Activated naive CD4-positive, alpha-beta T cell treated with anti-CD3 and anti-CD28 coated beads, Interleukin-2, amount 50 U/mL, for 72 hours (primary cell): ENCODE measurements around the gene GTF2A1. TPM values are rescaled to one million over a fixed set of nuclear protein-coding genes. Genes with fewer than 3 reads are reported as not detected.

Experiments used
- ATAC-seq, 2 donors: fragments of 150-1000 bp; cut with Tn5 transposase; 2 replicates each; pipeline ENCODE4 v1.10.0; 2021; ENCODE audit warnings: mild to moderate bottlenecking in 2 of 2, moderate library complexity in 2 of 2
- DNase-seq, 2 donors: peaks; one replicate each; pipeline ENCODE4 v3.0.0; 2021 to 2022; ENCODE audit warnings: low spot score in 2 of 2
- H3K27ac Mint-ChIP-seq, 2 donors: one replicate each; pipeline ENCODE4 v1.8.0; 2022; ENCODE audit warnings: mild to moderate bottlenecking in 2 of 2, mixed read lengths in 2 of 2
- H3K36me3 Mint-ChIP-seq, 2 donors: one replicate each; pipeline ENCODE4 v1.8.0; 2022; ENCODE audit warnings: mixed read lengths in 2 of 2
- H3K9me3 Mint-ChIP-seq, 2 donors: one replicate each; pipeline ENCODE4 v1.8.0; 2022; ENCODE audit warnings: mixed read lengths in 2 of 2
- total RNA-seq, 2 donors: library from RNA; stranded (reverse); gene quantifications; one replicate each; pipeline ENCODE4 v1.2.3, GENCODE V29; 2022

The GTF2A1 gene
- total RNA-seq, 2 donors from 2014 or later, result 38.7 to 57.9 TPM

DNA sequence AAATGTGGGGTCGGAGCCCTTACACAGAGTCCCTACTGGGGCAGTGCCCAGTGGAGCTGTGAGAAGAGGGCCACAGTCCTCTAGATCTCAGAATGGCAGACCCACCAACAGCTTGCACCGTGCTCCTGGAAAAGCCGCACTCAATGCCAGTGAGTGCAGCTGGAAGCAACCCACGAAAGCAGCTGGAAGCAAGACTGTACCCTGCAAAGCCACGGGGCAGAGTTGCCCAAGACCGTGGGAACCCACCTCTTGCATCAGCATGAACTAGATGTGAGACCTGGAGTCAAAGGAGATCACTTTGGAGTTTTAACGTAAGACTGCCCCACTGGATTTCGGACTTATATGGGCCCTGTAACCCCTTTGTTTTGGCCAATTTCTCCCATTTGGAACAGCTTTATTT lies 12.3 kb downstream of the GTF2A1 start:
- H3K27ac Mint-ChIP-seq, result no peak overlapping the region
- no peaks in the 10 kb centered on the region for H3K9me3 Mint-ChIP-seq
- ATAC-seq (no peak), DNase-seq (no peak)
- peaks cover 0 to 42% of the 10 kb centered on the region in 2 donors for H3K36me3 Mint-ChIP-seq

- Mint-ChIP-seq H3K9me3 (no peaks in the 10 kb centered on the region), H3K27ac (peak overlapping the region in 1 of 2 donors; percentile 26), H3K36me3 (peaks cover 0 to 38% of the 10 kb centered on the region in 2 donors)
- no peak for DNase-seq
- peak; percentile 89 to 95 for ATAC-seq
Measured at GRCh38 chr14:81206115-81206514, 14.6 kb downstream of the GTF2A1 start.

GRCh38 chr14:81205639-81206038 lies 15.1 kb downstream of the GTF2A1 start:
- H3K9me3 Mint-ChIP-seq, result no peaks in the 10 kb centered on the region
- H3K36me3 Mint-ChIP-seq, result peaks cover 0 to 39% of the 10 kb centered on the region in 2 donors
- DNase-seq (no peak), ATAC-seq (peak in 1 of 2 donors; percentile 13)
- H3K27ac Mint-ChIP-seq, result peak overlapping the region in 1 of 2 donors; percentile 26

DNA sequence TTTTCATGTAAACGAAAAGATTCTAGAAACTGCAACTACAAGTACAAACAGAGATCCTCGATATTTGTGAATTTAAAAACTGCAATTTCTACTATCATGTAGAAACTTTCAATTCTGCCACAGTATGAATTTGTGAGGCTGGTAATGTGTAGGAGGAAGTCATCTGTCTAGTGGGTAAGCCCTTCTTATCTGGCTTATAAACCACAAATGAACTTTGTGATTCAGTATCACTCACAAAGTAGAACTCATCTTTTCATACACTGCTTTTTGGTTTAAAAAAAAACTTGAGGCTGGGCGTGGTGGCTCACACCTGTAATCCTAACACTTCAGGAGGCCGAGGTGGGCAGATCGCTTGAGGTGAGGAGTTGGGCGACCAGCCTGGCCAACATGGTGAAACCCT lies 20.7 kb downstream of the GTF2A1 start:
- peak overlapping the region; percentile 50 to 59 for H3K27ac Mint-ChIP-seq
- H3K36me3 Mint-ChIP-seq, result peaks cover 0 to 41% of the 10 kb centered on the region in 2 donors
- DNase-seq, result no peak
- H3K9me3 Mint-ChIP-seq, result no peaks in the 10 kb centered on the region
- ATAC-seq, result peak; percentile 77 to 84

GRCh38 chr14:81199084-81199483 lies 21.7 kb downstream of the GTF2A1 start:
- no peaks in the 10 kb centered on the region for H3K9me3 Mint-ChIP-seq
- no peak for DNase-seq
- peaks cover 5 to 44% of the 10 kb centered on the region in 2 donors for H3K36me3 Mint-ChIP-seq
- no peak overlapping the region for H3K27ac Mint-ChIP-seq
- no peak for ATAC-seq

DNA sequence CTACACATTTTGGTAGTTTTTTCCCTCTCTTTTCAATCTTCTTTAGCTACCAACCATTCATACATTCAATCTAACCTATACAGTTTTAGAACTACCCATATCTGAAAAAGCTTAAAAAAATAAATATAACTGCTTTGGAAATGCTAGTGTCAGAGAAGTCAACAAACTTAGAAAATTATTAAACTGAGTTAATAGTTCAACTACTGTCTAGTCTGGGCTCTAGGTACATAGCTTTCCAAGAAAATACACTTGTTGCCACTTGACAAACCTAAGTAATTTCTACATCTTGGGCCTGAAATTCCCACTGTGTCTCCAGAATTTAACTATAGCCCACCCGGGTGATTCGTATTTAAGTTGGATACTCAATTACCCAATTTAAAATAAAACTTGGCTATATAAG lies 22.1 kb downstream of the GTF2A1 start:
- H3K9me3 Mint-ChIP-seq, result no peaks in the 10 kb centered on the region
- ATAC-seq, result no peak
- H3K36me3 Mint-ChIP-seq, result peaks cover 5 to 40% of the 10 kb centered on the region in 2 donors
- no peak overlapping the region for H3K27ac Mint-ChIP-seq
- DNase-seq, result no peak

GRCh38 chr14:81193924-81194633 lies 26.7 kb downstream of the GTF2A1 start:
- peaks cover 11 to 50% of the 10 kb centered on the region in 2 donors for H3K36me3 Mint-ChIP-seq
- H3K27ac Mint-ChIP-seq, result no peak overlapping the region

DNA sequence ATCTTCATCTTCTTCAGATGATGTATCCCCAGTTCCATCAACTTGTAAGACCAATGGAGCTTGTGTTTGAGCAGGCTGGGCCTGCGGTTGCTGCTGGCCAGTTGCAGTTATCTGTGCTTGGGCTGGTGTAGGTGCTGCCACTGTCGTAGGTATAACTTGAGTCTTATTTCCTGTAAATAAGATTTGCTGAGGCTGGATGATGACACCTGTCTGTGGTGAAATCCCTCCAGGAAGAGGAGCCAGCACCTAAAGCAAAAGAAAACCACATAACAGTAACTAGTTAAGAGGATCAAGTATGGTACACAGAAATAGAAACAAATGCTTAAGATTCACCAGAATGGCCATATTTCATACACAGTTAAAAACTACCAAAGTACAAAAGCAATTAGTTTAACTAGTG lies 28.2 kb downstream of the GTF2A1 start:
- H3K27ac Mint-ChIP-seq, result peak overlapping the region; percentile 65 to 97
- ATAC-seq (peak; percentile 76 to 81), DNase-seq (peak in 1 of 2 donors; percentile 17)
- peaks cover 12 to 60% of the 10 kb centered on the region in 2 donors for H3K36me3 Mint-ChIP-seq
- H3K9me3 Mint-ChIP-seq, result no peaks in the 10 kb centered on the region

More at GRCh38 chr14:81193924-81194633, 26.7 kb downstream of the GTF2A1 start:
- DNase-seq (peak in 1 of 2 donors; percentile 18), ATAC-seq (peak in 1 of 2 donors; percentile 86)
- no peaks in the 10 kb centered on the region for H3K9me3 Mint-ChIP-seq

GRCh38 chr14:81187832-81188522 lies 32.8 kb downstream of the GTF2A1 start:
- H3K36me3 Mint-ChIP-seq, result peaks cover 15 to 51% of the 10 kb centered on the region in 2 donors

DNA sequence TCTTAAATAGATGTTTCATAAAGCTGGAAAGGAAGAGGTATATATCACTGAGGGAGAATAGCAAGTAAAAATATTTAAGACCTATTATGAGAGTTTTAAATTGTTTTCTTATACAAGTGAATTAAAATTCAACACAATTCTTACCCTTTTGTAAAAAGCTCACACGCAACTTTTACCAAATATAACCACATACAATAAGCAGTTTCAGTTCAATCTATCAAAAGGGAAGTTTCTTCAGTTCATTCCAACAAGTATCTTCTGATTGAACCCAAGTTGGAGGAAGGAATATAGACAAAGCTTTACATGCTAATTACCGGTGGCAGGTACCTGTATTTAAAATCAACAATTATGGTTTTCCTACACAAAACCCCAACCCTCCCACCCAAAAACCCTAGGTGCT lies 41.1 kb downstream of the GTF2A1 start:
- no peak overlapping the region for H3K27ac Mint-ChIP-seq
- H3K9me3 Mint-ChIP-seq, result no peaks in the 10 kb centered on the region
- ATAC-seq (no peak), DNase-seq (no peak)
- H3K36me3 Mint-ChIP-seq, result peaks cover 5 to 35% of the 10 kb centered on the region in 2 donors

More at GRCh38 chr14:81187832-81188522, 32.8 kb downstream of the GTF2A1 start:
- Mint-ChIP-seq H3K9me3 (no peaks in the 10 kb centered on the region), H3K27ac (peak overlapping the region in 1 of 2 donors; percentile 79)
- no peak for DNase-seq
- peak in 1 of 2 donors; percentile 47 for ATAC-seq

DNA sequence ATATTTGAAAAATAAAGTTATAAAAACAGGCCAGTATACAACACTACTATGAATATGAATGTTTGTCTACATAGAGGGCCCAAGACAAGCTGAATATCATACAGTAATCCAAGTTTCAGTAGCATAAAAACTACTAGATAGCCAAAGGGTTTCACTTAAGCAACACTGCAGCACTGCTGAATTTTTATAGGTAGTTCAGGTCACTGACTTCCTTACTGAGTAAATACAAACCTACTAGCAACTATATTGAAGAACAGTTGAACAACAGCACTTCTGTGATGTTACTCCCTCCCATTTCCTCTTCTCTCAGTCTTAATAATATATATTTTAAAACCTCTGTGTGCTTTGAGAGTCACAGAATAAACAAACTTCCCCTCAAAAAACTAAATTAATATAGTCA lies 42.7 kb downstream of the GTF2A1 start:
- ATAC-seq, result no peak
- H3K27ac Mint-ChIP-seq, result no peak overlapping the region
- no peaks in the 10 kb centered on the region for H3K9me3 Mint-ChIP-seq
- peaks cover 5 to 27% of the 10 kb centered on the region in 2 donors for H3K36me3 Mint-ChIP-seq
- no peak for DNase-seq

DNA sequence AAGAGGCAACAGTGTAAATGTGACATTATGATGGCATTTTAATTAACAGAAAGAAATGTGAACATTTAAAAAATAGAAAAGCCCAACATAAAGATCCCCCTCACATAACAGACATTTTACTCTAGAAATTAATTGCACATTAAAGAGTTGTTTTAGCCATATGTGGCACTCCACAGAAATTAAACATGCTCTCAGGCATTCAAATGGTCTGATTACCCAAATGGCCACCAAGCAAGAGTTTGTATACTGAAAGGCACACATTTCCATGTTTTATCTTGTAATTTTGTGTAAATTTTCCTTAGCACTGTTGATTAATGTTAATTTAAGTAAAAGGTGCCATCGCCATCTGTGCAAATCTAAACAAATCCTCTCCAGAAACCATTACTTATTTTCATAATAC lies 43.5 kb downstream of the GTF2A1 start:
- H3K36me3 Mint-ChIP-seq, result peaks cover 4 to 19% of the 10 kb centered on the region in 2 donors
- no peak for ATAC-seq

GRCh38 chr14:81176241-81176640 lies 44.5 kb downstream of the GTF2A1 start:
- ATAC-seq (no peak), DNase-seq (no peak)
- no peaks in the 10 kb centered on the region for H3K9me3 Mint-ChIP-seq
- H3K27ac Mint-ChIP-seq, result no peak overlapping the region
- peaks cover 0 to 9% of the 10 kb centered on the region in 2 donors for H3K36me3 Mint-ChIP-seq

More for the DNA sequence above, 43.5 kb downstream of the GTF2A1 start:
- DNase-seq, result no peak
- Mint-ChIP-seq H3K9me3 (no peaks in the 10 kb centered on the region), H3K27ac (peak overlapping the region in 1 of 2 donors; percentile 61)

GRCh38 chr14:81172881-81173280 lies 47.9 kb downstream of the GTF2A1 start:
- Mint-ChIP-seq H3K36me3 (no peaks in the 10 kb centered on the region), H3K27ac (no peak overlapping the region), H3K9me3 (no peaks in the 10 kb centered on the region)
- DNase-seq (no peak), ATAC-seq (no peak)

DNA sequence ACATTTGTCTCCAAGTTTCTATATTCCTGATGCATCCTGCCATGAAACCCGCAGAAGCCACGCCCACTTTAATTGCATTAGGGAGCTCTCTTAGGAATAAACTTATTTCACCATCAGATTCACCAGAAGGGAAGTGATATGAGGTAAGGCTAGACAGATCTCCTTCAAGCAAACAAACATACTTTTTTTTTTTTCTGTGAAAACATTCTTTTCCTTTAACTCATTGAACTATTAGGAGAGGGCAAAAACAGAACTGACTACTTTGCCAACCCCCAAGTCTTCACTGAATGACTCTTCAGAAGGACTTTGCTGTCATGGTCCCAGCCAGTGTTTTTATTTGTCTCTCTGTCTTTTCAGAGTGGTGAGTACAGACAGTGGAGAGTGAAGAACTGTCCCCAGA lies 48.4 kb downstream of the GTF2A1 start:
- Mint-ChIP-seq H3K9me3 (no peaks in the 10 kb centered on the region), H3K27ac (no peak overlapping the region), H3K36me3 (no peaks in the 10 kb centered on the region)
- ATAC-seq (no peak), DNase-seq (no peak)

GRCh38 chr14:81170829-81171195 lies 49.9 kb downstream of the GTF2A1 start:
- no peak for ATAC-seq

GRCh38 chr14:81170104-81170828 lies 50.5 kb downstream of the GTF2A1 start:
- H3K9me3 Mint-ChIP-seq, result no peaks in the 10 kb centered on the region
- ATAC-seq (peak; percentile 97 to 99), DNase-seq (peak; percentile 79 to 88)
- H3K27ac Mint-ChIP-seq, result peak overlapping the region; percentile 89 to 92
- no peaks in the 10 kb centered on the region for H3K36me3 Mint-ChIP-seq

More at GRCh38 chr14:81170829-81171195, 49.9 kb downstream of the GTF2A1 start:
- Mint-ChIP-seq H3K27ac (peak overlapping the region; percentile 89 to 92), H3K9me3 (no peaks in the 10 kb centered on the region), H3K36me3 (no peaks in the 10 kb centered on the region)
- DNase-seq, result no peak
